IPS-11a (cell line): ENCODE data around the gene COQ8B.
"Not testable (repeated sequence)": the region's sequence is repeated elsewhere in the genome, so short reads cannot be mapped to it uniquely, and the experiment has no call there.

Experiments
- H3K4me3 ChIP-seq: one replicate; pipeline ENCODE4 v1.5.1; 2013; ENCODE audit warnings: low read depth, low read length, control low read depth

Gene COQ8B

DNA sequence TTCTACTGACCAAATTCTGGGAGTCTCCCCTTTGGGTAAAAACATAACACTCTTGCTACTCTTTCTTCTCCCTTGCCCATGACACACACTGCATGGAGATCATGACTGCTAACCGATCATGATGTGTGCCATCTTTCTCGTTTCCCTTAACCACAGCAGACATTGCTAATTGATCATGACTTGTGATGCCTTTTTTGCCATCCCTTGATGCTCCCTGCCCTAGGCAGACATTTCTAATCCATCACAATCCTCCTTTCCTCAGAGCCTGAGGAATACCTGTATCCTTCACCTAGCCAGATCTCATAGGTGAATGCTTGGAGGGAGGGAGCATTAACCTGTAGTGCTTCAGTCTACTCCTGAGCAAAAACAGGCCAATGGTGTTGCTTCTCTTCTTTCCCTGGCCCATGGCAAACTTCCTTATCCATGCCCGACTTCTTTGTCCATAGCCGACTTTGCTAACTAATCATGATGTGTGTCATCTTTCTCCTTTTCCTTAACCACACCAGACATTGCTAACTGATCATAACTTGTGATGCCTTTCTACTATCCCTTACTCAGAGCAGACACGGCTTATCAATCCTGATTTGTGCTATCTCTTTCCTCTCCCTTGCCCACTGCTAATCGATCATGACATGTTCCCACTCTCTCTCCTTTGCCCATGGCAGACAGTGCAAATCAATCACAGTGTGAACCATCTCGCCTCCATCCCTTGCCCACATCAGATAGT lies 44.0 kb downstream of the COQ8B start:
- H3K4me3 ChIP-seq, result no peak overlapping the region

DNA sequence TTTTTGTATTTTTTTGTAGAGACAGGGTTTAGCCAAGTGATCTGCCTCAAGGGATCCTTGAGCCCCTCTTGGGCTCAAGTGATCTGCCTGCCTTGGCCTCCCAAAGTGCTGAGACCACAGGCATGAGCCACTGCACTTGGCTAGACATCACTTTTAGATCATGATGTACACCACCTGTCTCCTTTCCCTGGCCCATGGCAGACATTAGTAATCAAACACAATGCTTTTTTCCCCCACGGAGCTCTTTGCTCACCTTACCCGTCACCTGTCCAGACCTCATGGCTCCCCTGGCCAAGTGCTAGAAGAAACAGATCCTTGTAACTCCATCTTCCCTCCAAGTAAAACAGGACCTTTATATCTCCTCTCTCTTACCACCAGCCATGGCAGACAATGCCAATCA lies 44.6 kb downstream of the COQ8B start:
- H3K4me3 ChIP-seq, result no peak overlapping the region

DNA sequence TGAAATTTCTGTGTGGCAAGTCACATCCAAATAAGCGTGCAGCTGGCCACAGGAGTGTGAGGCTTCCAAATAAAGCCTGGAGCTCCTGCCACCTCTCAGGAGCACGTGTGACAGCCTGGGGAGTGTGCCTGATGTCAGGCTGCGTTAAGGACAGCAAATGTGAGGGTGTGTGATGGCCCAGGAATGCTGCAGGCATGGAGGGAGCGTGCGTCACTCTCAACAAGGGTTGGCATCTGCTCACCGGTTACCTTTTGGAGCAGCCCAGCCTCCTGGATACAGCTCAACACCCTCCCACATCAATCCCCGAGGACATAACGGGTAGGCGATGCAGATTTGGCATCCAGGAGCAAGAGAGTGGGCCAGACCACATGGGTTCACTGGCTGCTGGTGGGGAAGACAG lies 45.3 kb downstream of the COQ8B start:
- no peak overlapping the region for H3K4me3 ChIP-seq

DNA sequence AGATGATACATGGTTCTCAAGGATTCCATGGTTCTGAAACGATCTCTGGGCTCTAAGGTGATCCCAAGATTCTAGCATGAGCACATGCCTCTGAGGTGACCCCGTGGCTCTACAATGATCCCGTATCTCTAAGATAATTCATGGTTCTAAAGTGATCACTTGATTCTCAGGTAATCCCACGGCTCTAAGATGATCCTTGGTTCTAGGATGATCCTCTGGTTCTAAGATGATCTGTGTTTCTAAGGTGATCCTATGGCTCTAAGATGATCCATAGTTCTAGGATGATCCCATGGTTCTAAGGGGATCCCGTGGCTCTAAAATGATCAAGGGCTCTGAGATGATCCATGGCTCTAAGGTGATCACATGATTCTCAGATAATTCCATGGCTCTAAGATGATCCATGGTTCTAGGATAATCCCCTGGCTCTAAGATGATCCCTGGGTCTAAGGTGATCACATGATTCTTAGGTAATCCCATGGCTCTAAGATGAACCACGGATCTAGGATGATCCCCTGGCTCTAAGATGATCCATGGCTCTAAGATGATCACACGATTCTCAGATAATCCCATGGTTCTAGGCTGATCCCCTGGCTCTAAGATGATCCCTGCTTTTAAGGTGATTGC lies 47.6 kb downstream of the COQ8B start:
- no peak overlapping the region for H3K4me3 ChIP-seq

DNA sequence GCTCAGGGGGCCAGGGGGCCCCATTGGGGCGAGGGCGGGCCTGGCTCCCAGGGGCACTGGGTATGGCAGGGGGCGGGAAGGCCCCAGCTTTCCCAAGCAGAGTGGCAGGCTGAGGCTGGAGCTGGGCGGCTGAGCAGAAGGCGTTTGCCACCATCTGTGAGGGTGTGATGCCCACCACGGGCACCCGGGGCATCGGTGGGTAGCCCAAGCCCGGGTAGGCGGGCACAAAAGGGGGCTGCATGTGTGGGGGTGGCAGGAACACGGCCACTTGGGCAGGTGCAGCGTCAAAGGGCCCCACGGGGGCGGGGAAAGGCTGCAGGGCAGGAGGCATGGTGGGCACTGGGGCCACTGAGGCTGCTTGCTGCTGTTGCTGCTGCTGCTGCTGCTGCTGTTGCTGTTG lies 49.1 kb downstream of the COQ8B start:
- no peak overlapping the region for H3K4me3 ChIP-seq

DNA sequence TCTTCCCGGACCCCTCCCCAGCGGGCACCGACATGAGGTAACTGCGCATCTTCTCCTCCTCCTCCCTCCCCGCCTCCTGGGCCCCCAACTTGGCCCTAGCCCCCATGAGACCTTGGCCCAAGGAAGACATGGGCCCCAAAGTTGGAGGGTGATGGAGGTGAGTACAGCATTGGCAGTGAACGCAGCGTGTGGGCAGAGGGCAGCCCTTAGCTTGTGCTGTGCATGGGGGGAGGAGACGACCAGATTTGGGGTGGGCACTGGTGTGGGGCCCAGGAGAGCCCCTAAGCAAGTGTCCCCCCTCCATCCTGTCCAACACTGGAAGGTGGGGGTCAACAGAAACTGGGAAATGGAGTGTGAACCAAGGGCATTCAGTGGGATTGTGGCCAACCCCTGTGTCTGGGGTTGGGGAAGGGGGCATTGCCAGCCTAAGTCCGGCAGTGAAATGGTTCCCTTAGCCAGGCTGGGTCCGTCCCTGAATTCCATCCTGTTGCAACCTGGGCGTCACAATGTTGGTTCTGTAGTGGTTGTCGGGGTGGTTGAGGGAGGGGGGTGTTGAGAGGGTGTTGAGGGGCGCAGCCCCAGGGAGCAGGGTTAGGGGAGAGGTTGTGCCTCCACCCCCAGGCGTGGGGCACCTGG lies 49.8 kb downstream of the COQ8B start:
- no peak overlapping the region for H3K4me3 ChIP-seq

DNA sequence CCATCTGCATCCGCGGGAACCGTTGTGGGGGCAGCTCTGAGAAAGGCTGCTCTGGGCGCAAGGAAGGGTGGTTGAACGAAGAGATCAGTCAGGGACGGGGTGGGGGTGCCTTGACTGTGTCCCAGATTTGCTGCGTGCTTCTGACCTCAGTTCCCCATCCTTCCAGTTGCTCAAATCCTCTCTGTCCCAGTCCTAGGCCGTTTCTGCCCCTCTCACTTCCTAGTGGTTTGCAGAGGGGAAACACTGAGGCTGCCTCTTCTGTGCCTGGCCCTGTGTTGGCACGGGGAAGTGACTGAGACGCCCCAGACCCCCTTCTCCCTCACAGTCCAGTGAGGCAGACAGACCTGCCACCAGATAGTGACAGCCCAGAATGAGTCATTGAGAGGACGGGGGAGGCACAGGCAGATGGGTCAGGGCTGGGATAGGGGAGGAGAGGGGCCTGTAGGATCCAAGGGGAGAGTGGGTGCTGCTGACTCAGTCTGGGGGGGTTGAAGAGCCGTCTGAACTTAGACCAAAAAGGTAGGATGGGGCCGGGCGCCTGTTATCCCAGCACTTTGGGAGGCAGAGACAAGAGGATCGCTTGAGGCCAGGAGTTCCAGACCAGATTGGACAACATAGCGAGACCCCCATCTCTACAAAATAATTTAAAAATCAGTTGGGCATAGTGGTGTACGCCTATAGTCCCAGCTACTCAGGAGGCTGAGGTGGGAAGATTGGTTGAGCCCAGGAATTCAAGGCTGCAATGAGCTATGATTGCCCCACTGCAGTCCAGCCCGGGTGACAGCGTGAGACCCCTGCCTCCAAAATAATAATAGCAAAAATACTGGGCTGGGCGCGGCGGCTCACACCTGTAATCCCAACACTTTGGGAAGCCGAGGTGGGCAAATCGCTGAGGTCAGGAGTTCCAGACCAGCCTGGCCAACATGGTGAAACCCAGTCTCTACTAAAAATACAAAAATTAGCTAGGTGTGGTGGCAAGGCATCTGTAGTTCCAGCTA lies 52.7 kb downstream of the COQ8B start:
- H3K4me3 ChIP-seq, result peak overlapping the region; percentile 53

DNA sequence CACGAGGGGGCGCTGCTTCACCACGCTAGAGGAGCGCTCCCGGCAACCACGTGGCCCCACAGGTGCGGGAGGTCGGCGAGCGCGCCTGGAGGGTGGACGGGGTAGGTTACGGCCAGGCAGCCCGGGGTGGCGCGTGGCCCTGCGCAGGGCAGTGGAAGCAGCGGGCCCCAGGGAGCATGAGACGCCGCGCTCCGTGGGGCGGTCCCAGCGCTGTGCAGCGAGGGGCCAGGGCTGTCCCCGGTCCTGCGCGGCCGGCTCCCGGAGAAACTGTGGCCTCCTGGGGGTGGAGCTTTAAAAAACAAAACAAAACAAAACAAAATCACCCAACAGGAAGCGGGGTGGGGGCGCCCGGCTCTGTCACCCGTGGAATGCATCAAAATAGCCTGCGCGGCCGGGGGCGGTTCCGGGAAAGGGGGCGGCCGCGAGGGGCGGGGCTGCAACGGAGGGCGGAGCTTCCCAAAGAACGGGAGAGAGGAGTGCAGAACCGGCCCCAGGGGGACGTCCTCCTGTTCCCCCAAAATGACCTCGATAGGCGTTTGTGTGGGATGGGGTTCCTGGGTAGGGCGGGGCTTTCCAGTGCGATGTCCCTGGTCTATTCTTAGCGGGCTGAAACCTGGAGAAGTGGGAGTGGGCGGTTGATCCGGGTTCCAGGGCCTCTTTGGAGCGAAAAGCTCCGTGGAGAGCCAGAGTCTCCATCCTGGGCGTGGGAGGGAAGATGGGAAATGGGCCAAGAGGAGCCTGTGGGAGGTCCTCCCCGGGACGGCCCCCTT lies 53.6 kb downstream of the COQ8B start:
- peak overlapping the region; percentile 53 for H3K4me3 ChIP-seq

DNA sequence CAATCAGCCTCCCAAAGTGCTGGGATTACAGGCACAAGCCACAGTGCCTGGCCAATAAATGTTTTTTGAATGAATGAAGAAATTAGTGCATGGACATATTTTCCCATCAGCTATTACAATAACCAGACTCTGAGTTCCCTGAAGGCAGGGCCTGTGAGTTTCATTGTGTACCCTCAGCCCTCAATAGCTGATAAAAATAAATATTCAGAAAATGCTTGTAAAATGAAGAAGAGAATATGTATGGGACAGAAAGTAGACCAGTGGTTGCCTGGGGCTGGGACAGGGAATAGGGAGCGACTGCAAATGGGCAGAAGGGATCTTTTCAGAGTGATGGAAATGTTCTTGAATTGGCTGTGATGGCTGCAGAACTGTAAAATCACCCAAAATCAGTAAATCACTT lies 55.1 kb downstream of the COQ8B start:
- H3K4me3 ChIP-seq, result no peak overlapping the region

DNA sequence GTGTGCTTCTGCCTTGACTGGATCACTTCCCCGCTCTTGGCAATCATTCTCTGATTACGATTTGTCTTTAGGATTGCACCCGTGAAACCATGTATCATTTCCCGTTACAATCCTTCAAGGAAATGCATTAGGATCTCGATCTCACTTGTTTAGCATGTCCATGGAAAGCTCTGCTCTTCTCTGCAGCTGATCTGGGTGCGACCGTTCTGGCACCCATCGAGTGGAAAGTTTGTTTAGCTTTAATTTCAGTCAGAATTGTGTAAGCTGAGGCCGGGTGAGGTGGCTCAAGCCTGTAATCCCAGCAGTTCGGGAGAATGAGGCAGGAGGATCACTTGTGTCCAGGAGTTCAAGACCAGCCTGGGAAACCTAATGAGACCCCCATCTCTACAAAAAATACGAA lies 57.1 kb downstream of the COQ8B start:
- H3K4me3 ChIP-seq, result no peak overlapping the region

DNA sequence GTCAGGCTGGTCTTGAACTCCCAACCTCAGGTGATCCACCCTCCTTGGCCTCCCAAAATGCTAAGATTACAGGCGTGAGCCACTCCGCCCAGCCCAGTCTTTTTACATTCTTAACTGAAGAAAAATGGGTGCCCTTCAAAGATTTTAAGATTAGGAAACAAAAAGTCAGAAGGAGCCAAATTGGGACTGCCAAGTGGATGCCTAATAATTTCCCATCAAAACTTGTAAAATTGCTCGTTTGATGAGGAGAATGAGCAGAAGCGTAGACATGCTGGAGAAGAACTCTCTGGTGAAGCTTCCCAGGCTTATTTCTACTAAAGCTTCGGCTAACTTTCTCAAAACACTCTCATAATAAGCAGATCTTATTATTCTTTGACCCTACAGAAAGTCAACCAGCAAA lies 57.6 kb downstream of the COQ8B start:
- H3K4me3 ChIP-seq, result no peak overlapping the region

DNA sequence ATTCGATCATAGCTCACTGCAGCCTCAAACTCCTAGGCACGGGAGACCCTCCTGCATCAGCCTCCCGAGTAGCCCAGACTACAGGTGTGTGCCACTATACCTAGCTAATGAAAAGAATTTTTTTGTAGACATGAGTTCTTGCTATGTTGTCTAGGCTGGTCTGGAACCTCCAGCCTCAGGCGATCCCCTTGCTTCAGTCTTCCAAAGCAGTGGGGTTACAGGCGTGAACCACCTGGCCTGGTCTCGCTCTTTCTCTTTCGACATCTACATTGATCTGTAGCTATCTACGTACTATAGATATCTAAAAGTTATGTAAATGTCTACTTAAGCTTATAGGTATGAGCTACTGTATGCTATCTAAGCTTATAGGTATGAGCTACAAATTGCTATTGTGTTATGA lies 58.7 kb downstream of the COQ8B start:
- H3K4me3 ChIP-seq, result no peak overlapping the region

DNA sequence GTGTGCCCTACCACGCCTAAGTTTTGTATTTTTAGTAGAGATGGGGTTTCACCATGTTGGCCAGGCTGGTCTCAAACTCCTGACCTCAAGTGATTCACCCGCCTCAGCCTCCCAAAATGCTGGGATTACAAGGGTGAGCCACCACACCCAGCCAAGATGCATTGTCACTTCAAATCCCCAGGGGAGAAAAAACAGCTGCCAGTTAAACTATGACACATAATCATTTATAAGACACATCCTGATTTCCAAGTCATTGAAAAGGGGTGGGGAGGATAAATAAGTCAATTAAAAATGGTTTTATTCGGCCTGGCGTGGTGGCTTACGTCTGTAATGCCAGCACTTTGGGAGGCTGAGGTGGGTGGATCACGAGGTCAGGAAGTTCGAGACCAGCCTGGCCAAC lies 61.0 kb downstream of the COQ8B start:
- not testable (repeated sequence) for H3K4me3 ChIP-seq

DNA sequence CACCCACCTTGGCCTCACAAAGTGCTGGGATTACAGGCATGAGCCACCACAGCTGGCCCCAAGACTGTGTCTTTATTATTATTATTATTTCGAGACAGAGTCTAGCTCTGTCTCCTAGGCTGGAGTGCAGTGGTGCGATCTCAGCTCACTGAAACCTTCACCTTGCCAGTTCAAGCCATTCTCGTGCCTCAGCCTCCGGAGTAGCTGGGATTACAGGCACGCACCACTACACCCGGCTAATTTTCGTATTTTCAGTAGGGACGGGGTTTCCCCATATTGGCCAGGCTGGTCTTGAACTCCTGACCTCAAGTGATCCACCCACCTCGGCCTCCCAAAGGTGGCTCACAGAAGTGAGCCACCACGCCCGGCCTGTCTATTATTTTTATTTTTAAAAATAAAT lies 64.4 kb downstream of the COQ8B start:
- H3K4me3 ChIP-seq, result not testable (repeated sequence)

DNA sequence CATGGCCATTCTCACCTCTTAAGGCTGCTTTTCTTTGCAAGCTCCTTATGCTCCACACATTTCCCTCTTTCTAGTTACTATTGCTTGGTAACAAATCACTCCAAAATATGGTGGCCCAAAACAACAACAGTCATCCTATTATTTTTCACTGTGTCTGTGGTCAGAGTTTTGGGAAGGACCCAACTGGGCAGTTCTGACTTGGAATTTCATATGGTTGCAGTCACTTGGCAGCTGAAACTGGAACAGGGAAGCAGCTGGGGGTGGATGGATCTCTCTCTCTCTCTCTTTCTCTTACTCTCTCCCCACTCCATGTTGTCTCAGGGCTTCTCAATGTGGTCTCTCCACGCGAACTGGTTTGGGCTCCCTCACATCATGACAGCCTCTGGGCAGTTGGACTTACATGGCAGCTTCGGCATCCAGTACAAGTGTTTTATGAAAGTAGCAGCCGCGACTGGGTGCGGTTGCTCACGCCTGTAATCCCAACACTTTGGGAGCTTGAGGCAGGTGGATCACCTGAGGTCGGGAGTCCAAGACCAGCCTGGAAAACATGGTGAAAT lies 65.9 kb downstream of the COQ8B start:
- no peak overlapping the region for H3K4me3 ChIP-seq

DNA sequence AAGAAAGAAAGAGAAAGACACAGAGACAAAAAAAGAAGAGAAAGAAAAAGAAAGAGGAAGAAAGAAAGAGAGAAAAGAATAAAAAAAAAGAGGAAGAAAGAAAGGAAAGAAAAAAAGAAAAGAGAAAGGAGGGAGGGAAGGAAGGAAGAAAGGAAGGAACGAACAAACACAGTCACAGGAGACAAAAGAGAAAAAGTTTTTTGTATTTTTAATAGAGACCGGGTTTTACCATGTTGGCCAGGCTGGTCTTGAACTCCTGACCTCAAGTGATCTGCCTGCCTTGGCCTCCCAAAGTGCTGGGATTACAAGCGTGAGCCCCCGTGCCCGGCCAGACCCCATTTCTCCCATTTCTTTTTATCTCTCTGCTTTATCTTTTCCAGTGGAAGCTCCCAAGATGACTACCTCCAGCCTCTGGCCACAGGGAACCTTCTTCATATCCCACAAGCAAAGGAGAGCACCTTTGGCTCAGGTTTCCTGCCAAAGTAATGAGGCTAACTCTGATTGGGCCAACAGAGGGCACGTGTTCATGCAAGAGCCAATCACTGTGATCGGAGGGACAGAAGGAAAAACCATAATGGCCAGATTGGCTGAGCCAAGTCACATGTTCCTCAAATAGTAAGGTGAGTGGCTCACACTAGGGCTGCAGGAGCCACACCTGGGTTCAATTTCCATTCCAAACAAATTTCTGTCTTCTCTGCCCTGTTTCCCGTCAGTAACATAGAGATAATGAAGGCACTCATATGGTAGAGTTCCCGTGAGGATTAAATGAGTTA lies 66.6 kb downstream of the COQ8B start:
- H3K4me3 ChIP-seq, result not testable (repeated sequence)

DNA sequence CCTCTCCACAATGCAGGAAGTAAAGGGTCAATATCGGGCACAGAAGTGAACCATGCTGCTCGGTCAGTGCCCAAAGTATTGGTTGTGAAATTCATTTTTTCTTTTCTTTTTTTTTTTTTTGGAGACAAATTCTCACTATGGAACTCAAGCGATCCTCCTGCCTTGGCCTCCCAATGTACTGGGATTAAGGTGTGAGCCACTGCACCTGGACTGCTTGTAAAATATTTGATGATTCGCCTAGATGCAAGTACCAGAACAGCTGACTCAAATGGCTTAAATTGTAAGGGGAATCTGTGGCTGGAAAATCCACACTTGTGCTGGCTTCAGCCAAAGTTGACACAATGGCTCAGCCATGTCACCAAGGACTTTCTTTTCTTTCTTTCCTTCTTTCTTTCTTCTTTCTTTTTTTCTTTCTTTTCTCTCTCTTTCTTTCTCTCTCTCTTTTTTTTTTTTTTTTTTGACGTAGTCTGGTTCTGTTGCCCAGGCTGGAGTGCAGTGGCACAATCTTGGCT lies 69.9 kb downstream of the COQ8B start:
- H3K4me3 ChIP-seq, result no peak overlapping the region

DNA sequence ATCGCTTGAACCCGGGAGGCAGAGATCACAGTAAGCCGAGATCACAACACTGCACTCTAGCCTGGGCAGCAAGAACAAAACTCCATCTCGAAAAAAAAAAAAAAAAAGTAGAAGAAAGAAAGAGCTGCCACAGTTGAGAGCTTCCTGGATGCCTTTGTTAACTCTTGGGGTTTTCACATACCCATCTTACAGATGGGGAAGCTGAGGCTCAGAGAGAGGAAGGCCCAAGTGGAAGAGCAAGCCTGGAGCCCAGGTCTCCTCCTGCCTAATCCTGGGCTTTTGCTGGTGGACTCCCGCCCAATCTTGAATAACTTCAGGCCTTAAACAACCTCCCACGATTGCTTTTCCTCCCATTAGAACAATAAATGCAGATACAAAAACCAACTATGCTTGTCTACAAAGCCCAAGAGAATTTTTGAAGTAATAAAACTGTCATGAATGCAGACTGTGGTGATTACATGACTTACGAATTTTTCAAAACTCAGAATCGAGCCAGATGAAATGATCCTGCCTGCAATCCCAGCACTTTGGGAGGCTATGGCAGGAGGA lies 73.9 kb downstream of the COQ8B start:
- no peak overlapping the region for H3K4me3 ChIP-seq
